Activated T-helper 1 cell treated with anti-CD3 and anti-CD28 coated beads, Interleukin-2, amount 50 U/mL, for 16 hours (primary cell): ENCODE data around the gene CYP2W1.
"Not testable (repeated sequence)": the region's sequence is repeated elsewhere in the genome, so short reads cannot be mapped to it uniquely, and the experiment has no call there.

Experiments
- DNase-seq, 2 donors: peaks; one replicate each; pipeline ENCODE4 v3.0.0-alpha.2; 2020; ENCODE audit warnings: low read depth in 1 of 2, low spot score in 1 of 2

The CYP2W1 gene

GRCh38 chr7:995571-995970 is 12.6 kb downstream of the CYP2W1 start:
- no peak for DNase-seq

- no peak for DNase-seq
These were observed 13.3 kb downstream of the CYP2W1 start for GRCh38 chr7:996079-996872.

GRCh38 chr7:997404-998395 is 14.7 kb downstream of the CYP2W1 start:
- DNase-seq: no peak

GRCh38 chr7:999149-999879 is 16.3 kb downstream of the CYP2W1 start:
- no peak for DNase-seq

GRCh38 chr7:999941-1000935 is 17.3 kb downstream of the CYP2W1 start:
- no peak for DNase-seq

- DNase-seq: not testable (repeated sequence)
These were observed 18.2 kb downstream of the CYP2W1 start for GRCh38 chr7:1001069-1001770.

- DNase-seq: not testable (repeated sequence)
These were observed 19.0 kb downstream of the CYP2W1 start for GRCh38 chr7:1002026-1002425.

GRCh38 chr7:1002445-1002844 is 19.5 kb downstream of the CYP2W1 start:
- not testable (repeated sequence) for DNase-seq

- DNase-seq: no peak
These were observed 21.3 kb downstream of the CYP2W1 start for GRCh38 chr7:1004018-1004852.

GRCh38 chr7:1005303-1005702 is 22.3 kb downstream of the CYP2W1 start:
- no peak for DNase-seq

GRCh38 chr7:1007901-1008300 is 24.9 kb downstream of the CYP2W1 start:
- no peak for DNase-seq

- DNase-seq: no peak
These were observed 25.9 kb downstream of the CYP2W1 start for GRCh38 chr7:1008733-1009363.

GRCh38 chr7:1009747-1010146 is 26.8 kb downstream of the CYP2W1 start:
- no peak for DNase-seq

- DNase-seq: no peak
These were observed 27.2 kb downstream of the CYP2W1 start for GRCh38 chr7:1010226-1010625.

GRCh38 chr7:1011297-1012003 is 28.5 kb downstream of the CYP2W1 start:
- no peak for DNase-seq

- DNase-seq: no peak
These were observed 29.2 kb downstream of the CYP2W1 start for GRCh38 chr7:1012004-1012715.

- no peak for DNase-seq
These were observed 29.7 kb downstream of the CYP2W1 start for GRCh38 chr7:1012716-1013095.
